Hepatocyte (in vitro differentiated cells): ENCODE data around the gene MAGED4.
"Not testable (repeated sequence)": the region's sequence is repeated elsewhere in the genome, so short reads cannot be mapped to it uniquely, and the experiment has no call there.

Experiments
- CTCF ChIP-seq: fragments of 200-600 bp; sonication (generic); IDR thresholded peaks from 2 replicates; pipeline ENCODE4 v1.5.1; 2016; ENCODE audit warnings: antibody characterized with exemption, mild to moderate bottlenecking; ENCODE audit not compliant: poor library complexity
- EZH2 ChIP-seq: fragments of 200-600 bp; sonication (generic); IDR thresholded peaks from 2 replicates; pipeline ENCODE4 v1.6.1; 2016; ENCODE audit warnings: antibody characterized with exemption, mild to moderate bottlenecking, borderline replicate concordance
- EZH2phosphoT487 ChIP-seq: fragments of 200-600 bp; sonication (generic); IDR thresholded peaks from one replicate; pipeline ENCODE4 v1.6.1; 2018; ENCODE audit warnings: antibody characterized with exemption, mild to moderate bottlenecking, low read depth, moderate library complexity; ENCODE audit not compliant: unreplicated experiment, severe bottlenecking

DNA sequence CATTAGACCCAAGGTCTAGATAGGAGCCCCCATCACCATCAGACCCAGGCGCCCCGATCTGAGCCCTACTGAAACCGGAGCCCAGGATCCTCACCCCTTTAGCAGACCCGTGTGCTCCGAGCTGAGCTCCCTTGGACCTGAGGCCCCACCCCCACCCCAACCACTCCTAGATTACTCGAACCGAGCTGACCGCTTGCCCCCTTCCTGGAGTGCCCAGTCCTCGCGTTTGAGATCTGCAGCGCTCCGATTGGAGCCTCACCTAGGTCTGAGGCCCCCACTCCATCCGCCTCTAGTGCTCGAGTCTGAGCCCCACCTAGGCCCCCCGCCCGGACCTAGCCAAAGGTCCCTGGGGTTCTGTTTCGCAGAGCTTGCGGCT is 378 bp downstream of the MAGED4 start:
- TF ChIP-seq CTCF, EZH2, EZH2phosphoT487: not testable (repeated sequence)
